ENCODE data around the gene ZNF548. TPM values are rescaled to one million over a fixed set of nuclear protein-coding genes. Genes with fewer than 3 reads are reported as not detected.

ZNF548 gene
- total RNA-seq (83.8 and 85.8 TPM in 2 replicates), polyA plus RNA-seq (52.5 and 92.7 TPM in 2 replicates), polyA minus RNA-seq (43.0 and 57.8 TPM in 2 replicates)
- total RNA-seq (2013), result 60.7 TPM

DNA sequence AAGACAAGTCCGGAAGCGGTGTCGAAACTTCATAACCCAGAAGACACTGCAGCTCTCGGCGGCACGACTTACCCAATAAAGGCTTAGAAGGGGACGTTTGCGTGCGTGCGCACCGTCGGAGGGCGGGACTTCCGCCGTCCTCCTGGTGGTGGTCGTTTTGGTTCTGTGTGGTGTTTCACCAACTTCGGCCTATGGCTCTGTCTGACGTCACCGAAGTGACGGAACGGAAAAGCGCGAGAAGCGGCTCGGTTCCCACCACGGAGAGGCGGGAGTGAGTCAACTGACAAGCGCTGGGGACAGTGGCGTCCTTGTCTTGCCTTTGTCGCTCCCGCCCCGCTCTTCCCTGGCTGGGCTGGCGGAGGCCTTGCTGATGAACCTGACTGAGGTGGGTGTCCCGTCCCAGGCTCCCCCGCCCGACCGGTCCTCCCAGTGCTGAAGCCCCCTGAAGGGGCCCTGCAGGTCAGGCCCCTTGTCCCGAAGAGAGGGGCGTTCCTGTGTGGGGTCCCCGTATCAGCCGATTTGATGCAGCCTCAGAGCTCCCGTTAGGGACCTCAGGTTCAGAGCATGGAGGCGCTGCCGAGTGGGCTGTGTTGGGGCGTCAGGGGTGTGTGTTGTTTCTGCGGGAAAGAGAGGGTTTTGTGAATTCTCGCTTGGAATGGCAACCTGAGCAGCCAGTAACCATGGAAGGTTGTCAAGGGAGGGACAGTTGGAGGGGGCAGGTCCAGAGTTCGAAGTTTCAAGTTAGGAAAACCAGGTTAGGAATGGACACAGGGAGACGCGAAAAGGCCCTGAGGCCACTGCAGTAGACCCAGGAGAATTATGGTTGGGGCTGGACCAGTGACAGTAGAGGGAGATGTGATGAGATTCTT is at the start of gene ZNF548:
Gene ZNF548 (plus strand): TSS at position 125 of the 869 bp plus-strand sequence. CDS start 246 bp downstream, at position 371.
- Mint-ChIP-seq H3K4me1 (peaks cover 31% of the 10 kb centered on the region), H3K4me3 (peak within 1 kb of the TSS; percentile 99), H3K9me3 (ENCODE audit: insufficient read depth) (no peaks in the 10 kb centered on the region), H3K27ac (peak within 1 kb of the TSS; percentile 98), H3K27me3 (no peaks in the 10 kb centered on the region)
- H3K9me3 ChIP-seq (ENCODE audit: control extremely low read depth in 1 of 3, control insufficient read depth in 2 of 3, insufficient read depth in 1 of 3, low read length in 2 of 3), result peaks cover 0 to 3% (median 0%) of the 10 kb centered on the region in 3 donors
- peaks cover 64% of the 10 kb centered on the region for H3K79me2 ChIP-seq (ENCODE audit: control insufficient read depth, insufficient read depth, low read length)
- no peaks in the 10 kb centered on the region for H3K27me3 ChIP-seq (replicated peaks in 1 of 4; ENCODE audit: control extremely low read depth in 1 of 4, control insufficient read depth in 3 of 4, insufficient read depth in 4 of 4, low read length in 3 of 4)
- H3K4me2 ChIP-seq (replicated peaks; ENCODE audit: low read depth, low read length, poor library complexity, severe bottlenecking), result peak within 1 kb of the TSS; percentile 87
- DNase-seq (peak; percentile 99), ATAC-seq (ENCODE audit: low read depth) (peak; percentile 99)
- peak within 1 kb of the TSS; percentile 88 for H3K9ac ChIP-seq (ENCODE audit: low read length)
- under 1% methylated on average over 50 of the region's 50 CpGs for WGBS (ENCODE audit: insufficient coverage)
- peak within 1 kb of the TSS; percentile 93 for H2AFZ ChIP-seq (ENCODE audit: insufficient read depth, low read depth, low read length, poor library complexity, severe bottlenecking)
- peak within 1 kb of the TSS; percentile 65 to 93 (median 89) for H3K4me3 ChIP-seq (ENCODE audit: control extremely low read depth in 1 of 5, extremely low read depth in 1 of 5, insufficient read depth in 1 of 5, low read depth in 2 of 5, low read length in 4 of 5)
- H3K36me3 ChIP-seq (replicated peaks in 1 of 2; ENCODE audit: control extremely low read depth in 1 of 2, control insufficient read depth in 1 of 2, extremely low read depth in 1 of 2, insufficient read depth in 2 of 2, low read length in 1 of 2), result peaks cover 0 to 17% of the 10 kb centered on the region in 2 experiments
- H4K20me1 ChIP-seq (ENCODE audit: control insufficient read depth, insufficient read depth, low read length, poor library complexity, severe bottlenecking), result peaks cover 5% of the 10 kb centered on the region
- ChIA-PET POLR2A (interaction anchor here (1.1 to 1.5 kb wide), 3 partner anchors 21 to 319 kb away, joined by 5 read pairs; partner anchors contain the start of genes ZNF154, ZNF17 and ZNF805), CTCF (interaction anchor here (0.9 kb wide), 2 partner anchors 15 to 291 kb away, joined by 3 read pairs; no protein-coding TSS in a partner anchor)
- peaks cover 17 to 19% of the 10 kb centered on the region in 2 donors for H3K4me1 ChIP-seq (ENCODE audit: control insufficient read depth in 2 of 2, insufficient read depth in 2 of 2, low read length in 2 of 2)
- TF ChIP-seq, protein P1, sequence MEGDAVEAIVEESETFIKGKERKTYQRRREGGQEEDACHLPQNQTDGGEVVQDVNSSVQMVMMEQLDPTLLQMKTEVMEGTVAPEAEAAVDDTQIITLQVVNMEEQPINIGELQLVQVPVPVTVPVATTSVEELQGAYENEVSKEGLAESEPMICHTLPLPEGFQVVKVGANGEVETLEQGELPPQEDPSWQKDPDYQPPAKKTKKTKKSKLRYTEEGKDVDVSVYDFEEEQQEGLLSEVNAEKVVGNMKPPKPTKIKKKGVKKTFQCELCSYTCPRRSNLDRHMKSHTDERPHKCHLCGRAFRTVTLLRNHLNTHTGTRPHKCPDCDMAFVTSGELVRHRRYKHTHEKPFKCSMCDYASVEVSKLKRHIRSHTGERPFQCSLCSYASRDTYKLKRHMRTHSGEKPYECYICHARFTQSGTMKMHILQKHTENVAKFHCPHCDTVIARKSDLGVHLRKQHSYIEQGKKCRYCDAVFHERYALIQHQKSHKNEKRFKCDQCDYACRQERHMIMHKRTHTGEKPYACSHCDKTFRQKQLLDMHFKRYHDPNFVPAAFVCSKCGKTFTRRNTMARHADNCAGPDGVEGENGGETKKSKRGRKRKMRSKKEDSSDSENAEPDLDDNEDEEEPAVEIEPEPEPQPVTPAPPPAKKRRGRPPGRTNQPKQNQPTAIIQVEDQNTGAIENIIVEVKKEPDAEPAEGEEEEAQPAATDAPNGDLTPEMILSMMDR (IDR thresholded peaks at IDR 0.05), result peak; percentile 42
- TF ChIP-seq EZH2 (IDR thresholded peaks at IDR 0.05; ENCODE audit: borderline replicate concordance, insufficient read depth, low read depth, low read length, poor library complexity, severe bottlenecking), result no peak
- intact Hi-C loops (cut with micrococcal nuclease), result loop anchor here (1.0 to 10.0 kb wide), 12 partner anchors 21 to 615 kb away; partner anchors contain the start of genes TRAPPC2B, ZNF17, ZNF264 and ZNF419
- peak within 1 kb of the TSS; percentile 93 for H3K27ac ChIP-seq (ENCODE audit: low read length in 2 of 2)

Data from B cell (primary cell).